HL-60 (cell line): Measurements from ENCODE around the gene MINDY3.

Experiments
- CTCF ChIP-seq: IDR thresholded peaks from one replicate; pipeline ENCODE4 v1.5.1; 2011; ENCODE audit warnings: low read length, control low read depth, inconsistent platforms; ENCODE audit not compliant: insufficient read depth
- GABPA ChIP-seq: IDR thresholded peaks from 2 replicates; pipeline ENCODE4 v1.6.1; 2012; ENCODE audit warnings: low read depth
- POLR2AphosphoS5 ChIP-seq: IDR thresholded peaks from 2 replicates; pipeline ENCODE4 v1.6.1; 2012; ENCODE audit warnings: low read depth
- REST ChIP-seq: IDR thresholded peaks from 2 replicates; pipeline ENCODE4 v1.6.1; 2012; ENCODE audit warnings: low read depth; ENCODE audit not compliant: insufficient replicate concordance
- SPI1 ChIP-seq: IDR thresholded peaks from 2 replicates; pipeline ENCODE4 v1.6.1; 2012; ENCODE audit warnings: low read depth, mild to moderate bottlenecking, borderline replicate concordance

- TF ChIP-seq POLR2AphosphoS5 (no peak), CTCF (no peak), GABPA (no peak), REST (no peak), SPI1 (no peak)
Measured at GRCh38 chr10:15794569-15794968, 65.7 kb downstream of the MINDY3 start.
